Activated CD8-positive, alpha-beta memory T cell treated with anti-CD3 and anti-CD28 coated beads for 24 hours (primary cell): Measurements from ENCODE around the gene SLC15A2.
"Not testable (repeated sequence)": the region's sequence is repeated elsewhere in the genome, so short reads cannot be mapped to it uniquely, and the experiment has no call there.

ENCODE experiments used
- DNase-seq: peaks from one replicate; pipeline ENCODE4 v3.0.0-alpha.2; 2020

SLC15A2 gene

GRCh38 chr3:121938141-121938855, 44.1 kb downstream of the SLC15A2 start:
- not testable (repeated sequence) for DNase-seq

GRCh38 chr3:121941592-121941991, 47.4 kb downstream of the SLC15A2 start:
- no peak for DNase-seq

GRCh38 chr3:121942116-121942786, 48.0 kb downstream of the SLC15A2 start:
- DNase-seq: no peak

- no peak for DNase-seq
Observed at GRCh38 chr3:121943431-121943830, 49.2 kb downstream of the SLC15A2 start.

GRCh38 chr3:121948641-121949040, 54.4 kb downstream of the SLC15A2 start:
- DNase-seq: no peak

- DNase-seq: no peak
Observed at GRCh38 chr3:121951291-121951919, 57.2 kb downstream of the SLC15A2 start.

GRCh38 chr3:121956363-121956762, 62.2 kb downstream of the SLC15A2 start:
- DNase-seq: no peak

GRCh38 chr3:121957674-121958415, 63.6 kb downstream of the SLC15A2 start:
- DNase-seq: no peak

- no peak for DNase-seq
Observed at GRCh38 chr3:121958801-121959200, 64.6 kb downstream of the SLC15A2 start.

- DNase-seq: no peak
Observed at GRCh38 chr3:121961283-121961682, 67.1 kb downstream of the SLC15A2 start.

GRCh38 chr3:121962443-121962842, 68.2 kb downstream of the SLC15A2 start:
- no peak for DNase-seq

GRCh38 chr3:121963608-121964007, 69.4 kb downstream of the SLC15A2 start:
- DNase-seq: no peak

- no peak for DNase-seq
Observed at GRCh38 chr3:121969631-121970030, 75.4 kb downstream of the SLC15A2 start.

GRCh38 chr3:121970047-121970446, 75.8 kb downstream of the SLC15A2 start:
- DNase-seq: no peak

GRCh38 chr3:121974601-121975111, 80.5 kb downstream of the SLC15A2 start:
- no peak for DNase-seq

- DNase-seq: no peak
Observed at GRCh38 chr3:121975702-121976302, 81.6 kb downstream of the SLC15A2 start.

GRCh38 chr3:121976727-121977126, 82.5 kb downstream of the SLC15A2 start:
- no peak for DNase-seq

- DNase-seq: no peak
Observed at GRCh38 chr3:121979246-121979645, 85.0 kb downstream of the SLC15A2 start.

GRCh38 chr3:121979734-121980449, 85.7 kb downstream of the SLC15A2 start:
- DNase-seq: no peak

GRCh38 chr3:121980450-121980796, 86.2 kb downstream of the SLC15A2 start:
- no peak for DNase-seq

- no peak for DNase-seq
Observed at GRCh38 chr3:121981473-121981872, 87.3 kb downstream of the SLC15A2 start.

GRCh38 chr3:121985846-121986245, 91.6 kb downstream of the SLC15A2 start:
- DNase-seq: no peak
